ENCODE results near the gene MED17.

MED17 gene

DNA sequence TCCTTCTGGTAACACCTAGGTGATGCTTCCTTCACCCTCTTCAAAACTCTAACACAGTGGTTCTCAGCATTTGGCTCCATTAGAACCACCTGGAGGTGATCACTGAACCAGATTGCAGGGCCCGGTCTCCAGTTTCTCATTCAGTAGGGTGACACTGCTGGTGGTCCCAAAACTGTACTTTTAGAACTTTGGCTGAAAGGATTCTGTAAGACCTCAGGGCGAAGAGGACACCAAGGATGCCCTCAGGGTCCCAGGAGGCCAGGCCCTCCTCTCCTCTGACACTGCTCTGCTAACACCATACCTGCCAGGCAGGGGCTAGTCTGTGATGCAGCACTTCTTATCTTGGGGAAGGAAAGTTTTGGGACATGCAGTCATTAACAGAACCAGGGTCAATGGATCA is 57.4 kb downstream of the MED17 start:
- no peak for FAIRE-seq
- TF ChIP-seq, protein P1, sequence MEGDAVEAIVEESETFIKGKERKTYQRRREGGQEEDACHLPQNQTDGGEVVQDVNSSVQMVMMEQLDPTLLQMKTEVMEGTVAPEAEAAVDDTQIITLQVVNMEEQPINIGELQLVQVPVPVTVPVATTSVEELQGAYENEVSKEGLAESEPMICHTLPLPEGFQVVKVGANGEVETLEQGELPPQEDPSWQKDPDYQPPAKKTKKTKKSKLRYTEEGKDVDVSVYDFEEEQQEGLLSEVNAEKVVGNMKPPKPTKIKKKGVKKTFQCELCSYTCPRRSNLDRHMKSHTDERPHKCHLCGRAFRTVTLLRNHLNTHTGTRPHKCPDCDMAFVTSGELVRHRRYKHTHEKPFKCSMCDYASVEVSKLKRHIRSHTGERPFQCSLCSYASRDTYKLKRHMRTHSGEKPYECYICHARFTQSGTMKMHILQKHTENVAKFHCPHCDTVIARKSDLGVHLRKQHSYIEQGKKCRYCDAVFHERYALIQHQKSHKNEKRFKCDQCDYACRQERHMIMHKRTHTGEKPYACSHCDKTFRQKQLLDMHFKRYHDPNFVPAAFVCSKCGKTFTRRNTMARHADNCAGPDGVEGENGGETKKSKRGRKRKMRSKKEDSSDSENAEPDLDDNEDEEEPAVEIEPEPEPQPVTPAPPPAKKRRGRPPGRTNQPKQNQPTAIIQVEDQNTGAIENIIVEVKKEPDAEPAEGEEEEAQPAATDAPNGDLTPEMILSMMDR (IDR thresholded peaks at IDR 0.05; ENCODE audit: insufficient read depth, missing control alignments), result no peak
- DNase-seq (ENCODE audit: insufficient read length, low spot score), result no peak

GRCh38 chr11:93842034-93842433 is 58.0 kb downstream of the MED17 start:
- DNase-seq (ENCODE audit: insufficient read length, low spot score) (no peak), FAIRE-seq (no peak)
- TF ChIP-seq, protein P1 (IDR thresholded peaks at IDR 0.05; ENCODE audit: insufficient read depth, missing control alignments), result no peak

DNA sequence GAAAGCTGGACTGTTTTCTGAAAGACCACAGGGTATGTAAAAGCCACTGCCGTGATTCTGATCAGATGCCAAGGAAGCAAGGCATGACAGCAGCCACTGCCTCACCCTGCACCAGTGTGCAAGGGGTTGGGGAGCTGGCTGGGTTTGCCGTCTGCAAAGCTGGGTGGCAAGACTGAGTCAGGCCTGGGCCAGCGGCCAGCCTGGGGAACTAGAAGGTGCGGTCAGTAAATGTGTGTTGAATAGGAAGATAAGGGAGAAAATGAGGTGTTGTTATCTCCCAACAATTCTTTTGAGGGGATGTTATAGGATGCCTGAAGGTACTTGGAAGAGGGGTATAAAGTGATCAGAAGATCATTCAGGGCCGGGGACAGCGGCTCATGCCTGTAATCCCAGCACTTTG is 58.4 kb downstream of the MED17 start:
- DNase-seq (ENCODE audit: insufficient read length, low spot score) (no peak), FAIRE-seq (no peak)

GRCh38 chr11:93843906-93844305 is 59.8 kb downstream of the MED17 start:
- TF ChIP-seq, protein P1 (IDR thresholded peaks at IDR 0.05; ENCODE audit: insufficient read depth, missing control alignments), result no peak
- FAIRE-seq (no peak), DNase-seq (ENCODE audit: insufficient read length, low spot score) (no peak)

More for the DNA sequence above, 58.4 kb downstream of the MED17 start:
- TF ChIP-seq, protein P1 (IDR thresholded peaks at IDR 0.05; ENCODE audit: insufficient read depth, missing control alignments), result no peak

DNA sequence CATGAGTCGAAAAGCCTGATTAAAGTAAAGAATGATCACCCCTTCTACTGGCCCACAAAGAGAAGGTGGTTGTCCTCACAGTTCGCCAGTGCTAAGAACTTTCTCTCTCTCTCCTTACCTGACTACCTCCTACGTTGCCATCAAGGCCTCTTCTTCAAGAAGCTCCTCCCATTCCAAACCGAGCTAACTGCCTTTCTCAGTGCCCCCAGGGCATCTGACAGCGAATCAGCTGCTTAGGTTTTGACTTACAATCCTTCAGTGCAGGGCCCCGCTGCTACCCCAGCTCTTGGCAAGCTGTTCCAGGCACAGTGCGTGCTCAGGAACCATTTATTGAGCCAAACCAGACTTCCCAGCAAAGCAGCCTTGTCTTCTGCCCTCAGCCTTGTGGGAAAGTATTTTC is 60.5 kb downstream of the MED17 start:
- no peak for DNase-seq (ENCODE audit: insufficient read length, low spot score)
- no peak for FAIRE-seq
- TF ChIP-seq, protein P1 (IDR thresholded peaks at IDR 0.05; ENCODE audit: insufficient read depth, missing control alignments), result no peak

GRCh38 chr11:93845181-93846092 is 61.4 kb downstream of the MED17 start:
- DNase-seq (ENCODE audit: insufficient read length, low spot score) (no peak), FAIRE-seq (no peak)
- TF ChIP-seq, protein P1 (IDR thresholded peaks at IDR 0.05; ENCODE audit: insufficient read depth, missing control alignments), result no peak

DNA sequence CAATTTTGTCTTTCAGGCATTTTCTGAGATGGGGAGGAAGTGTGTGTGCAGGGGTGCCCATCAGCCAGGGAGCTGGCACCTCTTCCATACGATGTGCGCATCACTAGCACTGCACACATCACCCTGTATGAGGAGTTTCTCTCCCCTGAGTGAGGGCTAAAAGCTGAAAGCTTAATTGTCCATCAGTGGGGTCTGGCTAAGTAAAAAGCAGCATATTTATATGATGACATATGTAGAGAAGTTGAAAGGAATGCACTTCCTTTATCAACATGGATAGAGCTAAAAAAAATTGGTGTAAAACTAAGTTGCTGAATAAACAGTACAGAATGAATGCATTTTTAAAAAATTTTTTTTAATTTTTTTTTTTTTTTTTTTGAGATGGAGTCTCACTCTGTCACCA is 62.3 kb downstream of the MED17 start:
- no peak for FAIRE-seq
- TF ChIP-seq, protein P1 (IDR thresholded peaks at IDR 0.05; ENCODE audit: insufficient read depth, missing control alignments), result no peak
- DNase-seq (ENCODE audit: insufficient read length, low spot score), result no peak
